ENCODE measurements around the gene FOSL1.
"Not testable (repeated sequence)": the region's sequence is repeated elsewhere in the genome, so short reads cannot be mapped to it uniquely, and the experiment has no call there.

FOSL1 gene

GRCh38 chr11:65897020-65897471, 3.1 kb downstream of the FOSL1 start:
- in situ Hi-C loops (cut with MboI; ENCODE audit: low sequenced_read_pairs), result no loop called here

GRCh38 chr11:65896034-65896999, 3.9 kb downstream of the FOSL1 start:
- in situ Hi-C loops (cut with MboI; ENCODE audit: low sequenced_read_pairs), result no loop called here

GRCh38 chr11:65895482-65895981, 4.7 kb downstream of the FOSL1 start:
- in situ Hi-C loops (cut with MboI; ENCODE audit: low sequenced_read_pairs), result no loop called here

DNA sequence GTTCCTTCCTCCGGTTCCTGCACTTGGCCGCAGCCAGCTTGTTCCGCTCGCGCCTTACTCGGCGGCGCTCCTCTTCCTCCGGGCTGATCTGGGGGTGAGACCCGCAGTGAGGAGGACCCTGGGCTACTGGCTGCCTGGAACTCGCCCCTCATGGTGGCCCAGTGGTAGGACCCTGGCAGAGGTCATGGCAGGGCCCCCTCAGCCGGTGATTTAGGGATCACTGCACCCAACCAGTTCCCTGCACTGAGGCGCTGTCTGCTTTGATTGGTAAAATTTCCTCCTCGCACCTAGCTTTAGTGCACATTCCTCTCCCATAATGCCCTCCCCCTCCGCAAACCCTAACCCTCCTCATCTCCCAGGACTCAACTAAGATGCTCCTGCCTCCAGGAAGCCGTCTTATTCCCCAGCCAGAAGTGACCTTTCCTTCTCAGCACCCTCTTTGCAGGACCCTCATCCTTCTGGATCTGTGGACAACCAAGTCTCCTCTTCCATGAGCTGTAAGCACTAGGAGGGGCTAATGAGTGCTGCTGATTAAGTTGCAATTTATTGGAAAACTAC, 6.1 kb downstream of the FOSL1 start:
- in situ Hi-C loops (cut with MboI; ENCODE audit: low sequenced_read_pairs), result no loop called here

GRCh38 chr11:65892661-65893317, 7.4 kb downstream of the FOSL1 start:
- in situ Hi-C loops (cut with MboI; ENCODE audit: low sequenced_read_pairs), result no loop called here

DNA sequence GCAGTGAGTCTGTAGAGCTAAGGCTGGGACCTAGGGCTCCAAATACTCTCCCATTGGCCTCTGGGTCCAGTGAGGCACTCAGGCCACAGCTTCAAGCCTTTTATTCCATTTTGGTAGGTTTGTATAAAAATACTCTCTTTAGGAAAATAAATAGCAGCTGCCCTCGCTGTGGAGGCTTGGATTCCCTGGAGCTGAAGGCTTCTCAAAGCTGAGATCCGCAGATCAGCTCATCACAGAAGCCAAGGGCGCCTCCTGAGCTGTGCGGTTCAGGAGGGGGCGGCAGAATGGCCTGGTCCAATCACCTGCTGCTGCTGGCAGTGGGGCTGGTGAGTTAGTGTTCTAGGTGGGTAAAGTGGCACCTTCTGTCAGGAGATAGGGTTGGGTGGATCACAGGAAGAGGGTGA, 8.0 kb downstream of the FOSL1 start:
- in situ Hi-C loops (cut with MboI; ENCODE audit: low sequenced_read_pairs), result not testable (repeated sequence)

GRCh38 chr11:65891219-65892136, 8.7 kb downstream of the FOSL1 start:
- in situ Hi-C loops (cut with MboI; ENCODE audit: low sequenced_read_pairs), result no loop called here

- in situ Hi-C loops (cut with MboI; ENCODE audit: low sequenced_read_pairs), result no loop called here
Observed at GRCh38 chr11:65890324-65891218, 9.6 kb downstream of the FOSL1 start, which contains the start of gene CCDC85B. Gene CCDC85B, plus strand, starts transcription at chr11:65890673. Its CDS starts 111 bp downstream, at chr11:65890784.

GRCh38 chr11:65888163-65888814, 11.9 kb downstream of the FOSL1 start, which contains the start of gene FIBP:
Gene FIBP, minus strand, starts transcription at chr11:65888471. Its CDS starts 53 bp downstream, at chr11:65888418.
- in situ Hi-C loops (cut with MboI; ENCODE audit: low sequenced_read_pairs), result no loop called here

DNA sequence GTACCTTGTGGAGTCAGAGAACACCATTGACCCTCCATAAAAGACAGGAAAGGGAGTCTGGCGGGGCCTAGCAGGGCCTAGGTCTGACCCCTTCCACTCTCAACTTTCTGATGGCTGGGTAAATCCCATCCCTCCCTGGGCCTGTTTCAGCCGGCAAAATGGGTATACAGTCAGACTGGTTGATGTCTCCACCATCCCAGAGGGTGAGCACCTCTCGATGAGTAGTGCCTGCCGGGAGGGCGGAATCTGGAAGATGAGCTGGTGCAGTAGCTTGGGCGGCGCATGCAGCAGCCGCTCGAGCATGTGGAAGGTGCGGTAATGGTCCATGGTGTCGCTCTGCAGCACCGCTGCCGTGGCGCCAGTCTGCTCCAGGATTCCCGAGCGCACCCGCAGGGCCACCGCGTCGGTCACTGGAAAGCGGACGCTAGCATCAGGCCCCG, 12.4 kb downstream of the FOSL1 start:
- in situ Hi-C loops (cut with MboI; ENCODE audit: low sequenced_read_pairs), result no loop called here

DNA sequence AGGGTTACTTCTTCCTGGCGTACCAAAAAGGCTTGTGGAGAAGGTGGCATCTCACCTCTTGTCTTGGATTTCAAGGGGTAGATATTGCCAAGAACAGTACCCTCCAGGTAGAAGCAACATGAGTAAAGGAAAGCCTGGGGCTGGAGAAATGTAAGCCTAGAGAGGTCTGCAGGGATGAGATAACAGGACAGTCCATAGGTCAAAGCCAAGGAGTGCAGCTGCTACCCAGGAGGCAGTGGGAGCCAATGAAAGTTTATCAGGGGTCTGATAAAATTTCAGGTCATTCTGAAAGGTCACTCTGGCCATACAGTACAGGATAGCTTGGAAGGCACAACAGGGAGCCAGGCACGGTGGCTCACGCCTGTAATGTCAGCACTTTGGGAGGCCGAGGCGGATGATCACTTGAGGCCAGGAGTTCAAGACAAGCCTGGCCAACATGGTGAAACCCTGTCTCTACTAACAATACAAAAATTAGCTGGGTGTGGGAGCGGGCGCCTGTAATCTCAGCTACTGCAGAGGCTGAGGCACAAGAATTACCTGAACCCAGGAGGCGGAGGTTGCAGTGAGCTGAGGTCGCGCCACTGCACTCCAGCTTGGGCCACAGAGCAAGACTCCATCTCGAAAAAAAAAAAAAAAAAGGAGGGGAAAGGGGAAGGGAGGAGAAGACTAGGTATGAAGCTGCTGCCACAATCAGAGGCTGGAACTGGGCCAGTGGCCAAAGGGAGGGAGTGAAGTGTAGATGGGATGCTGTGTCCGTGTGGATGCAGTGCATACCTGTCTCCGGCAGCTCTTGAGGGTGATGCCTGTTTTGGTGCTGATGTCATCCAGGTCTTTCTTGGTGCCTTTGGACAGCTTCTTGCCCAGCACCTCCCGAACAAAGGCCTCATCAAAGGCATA, 13.1 kb downstream of the FOSL1 start:
- in situ Hi-C loops (cut with MboI; ENCODE audit: low sequenced_read_pairs), result no loop called here

DNA sequence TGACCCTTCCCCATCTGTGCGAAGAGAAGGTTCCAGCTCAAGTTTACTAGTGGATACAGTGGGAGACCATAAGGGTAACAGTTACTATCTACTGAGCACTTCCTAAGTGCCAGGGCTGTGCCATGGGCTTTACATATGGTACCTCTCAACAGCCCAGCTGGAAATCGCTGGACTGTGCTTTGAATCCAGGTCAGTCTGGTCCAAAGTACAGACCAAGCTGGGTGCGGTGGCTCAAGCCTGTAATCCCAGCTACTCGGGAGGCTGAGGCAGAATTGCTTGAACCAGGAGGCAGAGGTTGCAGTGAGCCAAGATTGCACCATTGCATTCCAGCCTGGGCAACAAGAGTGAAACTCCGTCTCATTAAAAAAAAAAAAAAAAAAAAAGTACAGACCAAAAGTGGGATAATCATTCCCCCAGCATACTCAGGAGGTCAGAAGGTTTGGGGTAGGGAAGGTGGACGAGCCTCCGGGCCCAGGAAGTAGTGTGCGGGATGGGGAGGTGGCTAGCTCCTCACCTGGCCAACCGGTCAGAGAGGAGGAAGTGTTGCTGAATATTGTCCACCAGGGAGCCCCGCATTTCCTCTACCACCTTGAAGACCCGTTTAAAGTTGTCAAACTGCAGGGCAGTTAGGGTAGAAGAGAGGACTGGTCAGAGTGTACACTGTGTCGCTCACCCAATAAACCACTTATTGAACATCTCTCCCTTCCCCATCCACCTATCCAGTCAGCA, 14.2 kb downstream of the FOSL1 start:
- in situ Hi-C loops (cut with MboI; ENCODE audit: low sequenced_read_pairs), result no loop called here

DNA sequence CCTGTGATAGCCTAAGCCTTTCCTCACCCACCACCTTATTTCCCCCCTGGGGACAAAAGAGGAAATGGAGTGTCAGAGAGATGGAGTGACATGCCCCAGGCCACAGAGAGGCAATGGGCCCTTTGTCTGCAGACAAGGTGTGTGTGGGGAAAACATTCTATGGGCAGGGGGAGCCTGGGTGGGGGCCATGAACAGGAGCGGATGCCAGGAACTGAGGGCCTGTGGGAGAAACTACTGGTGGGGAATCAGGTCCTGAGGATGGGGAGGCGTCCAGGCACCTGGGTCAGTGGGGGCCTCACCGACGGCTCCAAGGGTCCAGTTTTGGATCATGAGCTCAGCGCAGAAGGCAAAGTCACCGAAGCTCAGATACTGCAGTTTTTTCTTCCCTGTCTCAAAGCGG, 15.0 kb downstream of the FOSL1 start:
- in situ Hi-C loops (cut with MboI; ENCODE audit: low sequenced_read_pairs), result no loop called here

GRCh38 chr11:65884716-65885092, 15.5 kb downstream of the FOSL1 start:
- in situ Hi-C loops (cut with MboI; ENCODE audit: low sequenced_read_pairs), result no loop called here

DNA sequence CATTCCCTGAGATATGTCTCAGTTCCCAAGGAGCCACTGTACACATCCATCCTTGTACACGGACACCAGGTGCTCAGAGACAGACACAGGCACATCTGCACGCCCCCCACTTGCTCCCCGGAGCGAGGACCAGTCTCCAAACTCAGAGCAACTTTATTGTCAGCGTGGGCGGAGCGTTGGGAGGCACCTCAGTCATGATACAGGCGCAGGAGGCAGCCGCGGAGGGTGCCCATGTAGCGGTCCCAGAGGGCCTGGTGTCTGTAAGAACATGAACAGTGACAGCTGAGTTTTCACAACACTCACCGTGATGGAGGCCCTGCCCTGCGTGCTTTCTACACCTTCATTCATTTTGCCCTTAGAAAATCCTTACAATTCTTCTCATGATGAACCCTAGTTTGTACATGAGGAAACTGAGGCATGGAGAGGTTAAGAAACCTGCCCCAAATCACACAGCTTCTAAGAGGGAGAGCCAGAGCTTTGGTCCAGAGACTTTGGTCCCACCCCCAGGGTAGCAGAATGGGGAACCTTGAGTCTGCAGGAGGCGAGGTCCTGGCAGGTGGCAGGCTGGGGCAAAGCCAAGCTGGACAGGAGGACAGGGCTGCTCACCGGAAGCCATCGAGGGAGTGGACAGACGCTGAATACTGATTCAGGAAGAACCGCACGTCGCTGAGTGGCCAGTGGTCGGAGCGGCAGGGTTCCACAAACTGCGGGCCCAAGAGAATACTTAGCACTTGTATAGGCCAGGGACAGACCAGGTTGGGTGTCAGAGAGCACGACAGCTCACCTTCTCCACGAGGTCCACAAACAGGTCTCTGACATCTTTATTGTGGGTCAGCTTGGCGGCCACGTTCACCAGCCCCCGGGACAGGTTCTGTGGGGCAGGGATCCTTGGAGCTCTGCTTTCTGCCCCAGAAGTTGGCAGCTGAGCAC, 16.1 kb downstream of the FOSL1 start:
- in situ Hi-C loops (cut with MboI; ENCODE audit: low sequenced_read_pairs), result no loop called here

Data from HL-60/S4 (cell line).